ENCODE measurements around the gene CPLX1. TPM values are rescaled to one million over a fixed set of nuclear protein-coding genes. Genes with fewer than 3 reads are reported as not detected.
"Not testable (repeated sequence)": the region's sequence is repeated elsewhere in the genome, so short reads cannot be mapped to it uniquely, and the experiment has no call there.

CPLX1 gene
- total RNA-seq, 1 donor from 2014 or later, result 0.46 TPM

DNA sequence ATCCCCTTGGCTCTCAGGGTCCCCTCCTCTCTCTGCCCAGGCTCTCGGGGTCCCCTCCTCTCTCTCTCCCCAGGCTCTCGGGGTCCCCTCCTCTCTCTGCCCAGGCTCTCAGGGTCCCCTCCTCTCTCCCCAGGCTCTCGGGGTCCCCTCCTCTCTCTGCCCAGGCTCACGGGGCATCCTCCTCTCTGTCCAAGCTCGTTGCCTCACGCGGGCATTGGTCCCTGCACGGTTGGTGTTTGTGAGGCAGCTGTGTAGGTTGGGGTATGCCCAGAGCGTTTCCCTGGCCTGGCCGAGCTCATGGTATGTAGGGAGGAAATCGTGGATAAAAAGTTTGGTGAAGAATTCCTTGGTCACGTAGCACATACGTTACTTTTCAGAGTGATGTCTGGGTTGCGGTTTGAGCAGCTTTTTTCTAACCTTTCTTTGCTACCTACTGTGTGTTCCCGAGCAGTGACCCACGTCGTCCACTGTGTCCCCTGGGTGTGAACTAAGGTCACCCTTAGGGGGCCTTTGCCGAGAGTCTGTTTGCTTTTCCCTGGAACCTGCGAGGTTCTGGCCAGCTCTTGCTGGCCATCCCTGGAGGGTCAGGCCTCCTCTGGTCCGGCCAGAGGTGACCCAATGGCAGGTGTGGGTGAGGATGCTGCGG, 83.7 kb downstream of the CPLX1 start:
- no peak for TF ChIP-seq CTCF (IDR thresholded peaks at IDR 0.05; ENCODE audit: unreplicated experiment)
- H3K27me3 Mint-ChIP-seq (ENCODE audit: unreplicated experiment), result peaks cover 9% of the 10 kb centered on the region
- DNase-seq (ENCODE audit: low spot score), result no peak
- no peak overlapping the region for H3K27ac Mint-ChIP-seq (ENCODE audit: unreplicated experiment)
- no peak overlapping the region for H3K4me3 Mint-ChIP-seq (ENCODE audit: unreplicated experiment)
- H3K36me3 Mint-ChIP-seq (ENCODE audit: low read depth, unreplicated experiment), result peaks cover 22% of the 10 kb centered on the region
- H3K4me1 Mint-ChIP-seq (ENCODE audit: unreplicated experiment), result peaks cover 2% of the 10 kb centered on the region
- no peaks in the 10 kb centered on the region for H3K9me3 Mint-ChIP-seq (ENCODE audit: unreplicated experiment)

DNA sequence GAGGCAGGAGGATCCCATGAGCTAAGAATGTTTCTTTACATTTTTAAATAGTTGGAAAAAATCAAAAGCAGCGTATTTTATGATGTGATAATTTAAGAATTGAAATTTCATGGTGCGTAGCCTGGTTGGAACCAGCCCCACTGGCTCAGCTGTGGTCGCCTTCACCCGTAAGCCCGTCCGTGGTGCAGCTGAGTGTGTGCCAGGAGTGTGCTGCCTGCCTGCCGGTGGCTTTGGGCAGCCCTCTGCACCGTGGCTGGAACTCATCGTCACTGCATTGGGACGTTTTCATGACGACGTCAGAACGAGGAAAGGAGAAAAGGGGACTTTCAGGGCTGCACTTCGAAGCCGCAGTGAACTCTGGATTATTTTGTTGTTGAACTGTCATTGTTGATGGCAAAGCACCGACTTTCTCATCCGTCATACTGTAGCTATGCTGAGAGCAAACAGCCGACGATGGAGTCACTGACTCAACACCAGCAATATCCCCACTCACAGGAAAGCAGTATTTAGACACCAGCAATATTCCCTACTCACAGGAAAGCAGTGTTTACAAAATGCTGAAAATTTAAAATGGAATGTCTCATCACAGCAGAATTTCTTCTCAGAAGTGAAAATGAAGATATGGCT, 85.2 kb downstream of the CPLX1 start:
- DNase-seq (ENCODE audit: low spot score), result no peak
- Mint-ChIP-seq H3K9me3 (ENCODE audit: unreplicated experiment) (no peaks in the 10 kb centered on the region), H3K36me3 (ENCODE audit: low read depth, unreplicated experiment) (peaks cover 24% of the 10 kb centered on the region), H3K27ac (ENCODE audit: unreplicated experiment) (peak overlapping the region; percentile 52), H3K4me1 (ENCODE audit: unreplicated experiment) (peaks cover 2% of the 10 kb centered on the region), H3K27me3 (ENCODE audit: unreplicated experiment) (peaks cover 9% of the 10 kb centered on the region), H3K4me3 (ENCODE audit: unreplicated experiment) (no peak overlapping the region)
- TF ChIP-seq CTCF (IDR thresholded peaks at IDR 0.05; ENCODE audit: unreplicated experiment), result no peak

GRCh38 chr4:740011-740410, 85.9 kb downstream of the CPLX1 start:
- H3K27ac Mint-ChIP-seq (ENCODE audit: unreplicated experiment), result no peak overlapping the region
- peaks cover 24% of the 10 kb centered on the region for H3K36me3 Mint-ChIP-seq (ENCODE audit: low read depth, unreplicated experiment)
- no peak for TF ChIP-seq CTCF (IDR thresholded peaks at IDR 0.05; ENCODE audit: unreplicated experiment)
- DNase-seq (ENCODE audit: low spot score), result no peak
- H3K4me3 Mint-ChIP-seq (ENCODE audit: unreplicated experiment), result peak overlapping the region; percentile 21
- H3K4me1 Mint-ChIP-seq (ENCODE audit: unreplicated experiment), result peaks cover 2% of the 10 kb centered on the region
- H3K9me3 Mint-ChIP-seq (ENCODE audit: unreplicated experiment), result no peaks in the 10 kb centered on the region
- peaks cover 9% of the 10 kb centered on the region for H3K27me3 Mint-ChIP-seq (ENCODE audit: unreplicated experiment)

GRCh38 chr4:739569-739968, 86.4 kb downstream of the CPLX1 start:
- TF ChIP-seq CTCF (IDR thresholded peaks at IDR 0.05; ENCODE audit: unreplicated experiment), result no peak
- Mint-ChIP-seq H3K9me3 (ENCODE audit: unreplicated experiment) (no peaks in the 10 kb centered on the region), H3K4me3 (ENCODE audit: unreplicated experiment) (peak overlapping the region; percentile 21), H3K36me3 (ENCODE audit: low read depth, unreplicated experiment) (peaks cover 28% of the 10 kb centered on the region), H3K27me3 (ENCODE audit: unreplicated experiment) (peaks cover 9% of the 10 kb centered on the region), H3K27ac (ENCODE audit: unreplicated experiment) (no peak overlapping the region), H3K4me1 (ENCODE audit: unreplicated experiment) (peaks cover 2% of the 10 kb centered on the region)
- DNase-seq (ENCODE audit: low spot score), result no peak

GRCh38 chr4:738781-739280, 87.1 kb downstream of the CPLX1 start:
- H3K27ac Mint-ChIP-seq (ENCODE audit: unreplicated experiment), result no peak overlapping the region
- peaks cover 2% of the 10 kb centered on the region for H3K4me1 Mint-ChIP-seq (ENCODE audit: unreplicated experiment)
- H3K9me3 Mint-ChIP-seq (ENCODE audit: unreplicated experiment), result no peaks in the 10 kb centered on the region
- no peak overlapping the region for H3K4me3 Mint-ChIP-seq (ENCODE audit: unreplicated experiment)
- H3K27me3 Mint-ChIP-seq (ENCODE audit: unreplicated experiment), result peaks cover 5% of the 10 kb centered on the region
- no peak for DNase-seq (ENCODE audit: low spot score)
- no peak for TF ChIP-seq CTCF (IDR thresholded peaks at IDR 0.05; ENCODE audit: unreplicated experiment)
- peaks cover 28% of the 10 kb centered on the region for H3K36me3 Mint-ChIP-seq (ENCODE audit: low read depth, unreplicated experiment)

- H3K9me3 Mint-ChIP-seq (ENCODE audit: unreplicated experiment); H3K27me3 Mint-ChIP-seq (ENCODE audit: unreplicated experiment); H3K27ac Mint-ChIP-seq (ENCODE audit: unreplicated experiment); DNase-seq (ENCODE audit: low spot score); H3K4me3 Mint-ChIP-seq (ENCODE audit: unreplicated experiment); H3K4me1 Mint-ChIP-seq (ENCODE audit: unreplicated experiment): not testable (repeated sequence)
- H3K36me3 Mint-ChIP-seq (ENCODE audit: low read depth, unreplicated experiment), result peaks cover 29% of the 10 kb centered on the region
These were observed 89.4 kb downstream of the CPLX1 start for GRCh38 chr4:736561-736960.

All from endothelial cell (in vitro differentiated cells).